Measurements from ENCODE around the gene ZFYVE9.

- TF ChIP-seq TAF1 (IDR thresholded peaks at IDR 0.05; ENCODE audit: borderline replicate concordance, low read depth, low read length) = no peak
- no peak for TF ChIP-seq POLR2A (IDR thresholded peaks at IDR 0.05; ENCODE audit: low read depth, low read length)
- no peak for TF ChIP-seq POLR2AphosphoS5 (IDR thresholded peaks at IDR 0.05; ENCODE audit: low read depth, low read length)
Measured at GRCh38 chr1:52204696-52205095, 62.8 kb downstream of the ZFYVE9 start.
